A673 (cell line): ENCODE measurements around the gene RAB41. TPM values are rescaled to one million over a fixed set of nuclear protein-coding genes. Genes with fewer than 3 reads are reported as not detected.

Source experiments
- BruUV-seq: library from RNA; stranded (reverse); fragments of 400-500 nt; replicated peaks from 2 replicates; lab custom pipeline; 2021; lab: Mats Ljungman, UMichigan
- CTCF ChIA-PET: fragments of 300-600 bp; sonication (Branson Sonifier 250); formaldehyde crosslinking; loops from one replicate; lab custom pipeline; 2022; ENCODE audit warnings: antibody characterized with exemption; lab: Charles Lee
- POLR2A ChIA-PET: fragments of 300-600 bp; sonication (Branson Sonifier 250); formaldehyde crosslinking; loops from one replicate; lab custom pipeline; 2022; ENCODE audit warnings: antibody characterized with exemption; ENCODE audit not compliant: low non-redundant PET; lab: Charles Lee
- DNase-seq: peaks from one replicate; pipeline ENCODE4 v3.0.0-alpha.2; 2015; ENCODE audit warnings: low spot score
- H3K27ac ChIP-seq: fragments of 200-600 bp; sonication (generic); 2 replicates; pipeline ENCODE4 v1.5.1; 2016; ENCODE audit warnings: mixed run types, low read depth, mild to moderate bottlenecking, mixed read lengths, antibody characterized with exemption, low read length; ENCODE audit not compliant: poor library complexity, severe bottlenecking
- H3K27me3 ChIP-seq: fragments of 200-600 bp; sonication (generic); replicated peaks from 2 replicates; pipeline ENCODE4 v1.6.1; 2017; ENCODE audit warnings: mixed run types, low read depth, mild to moderate bottlenecking, mixed read lengths, antibody characterized with exemption, low read length; ENCODE audit not compliant: insufficient read depth, poor library complexity
- H3K36me3 ChIP-seq: fragments of 200-600 bp; sonication (generic); 2 replicates; pipeline ENCODE4 v1.6.1; 2016; ENCODE audit warnings: mixed run types, mild to moderate bottlenecking, mixed read lengths, antibody characterized with exemption, low read length; ENCODE audit not compliant: insufficient read depth, poor library complexity, severe bottlenecking
- H3K4me1 ChIP-seq: fragments of 200-600 bp; sonication (generic); 2 replicates; pipeline ENCODE4 v1.6.1; 2017; ENCODE audit warnings: mixed run types, mild to moderate bottlenecking, mixed read lengths, antibody characterized with exemption, low read length; ENCODE audit not compliant: insufficient read depth, poor library complexity, severe bottlenecking
- H3K4me3 ChIP-seq: fragments of 200-600 bp; sonication (generic); 2 replicates; pipeline ENCODE4 v1.5.1; 2016; ENCODE audit warnings: low read depth, mixed run types, mild to moderate bottlenecking, mixed read lengths, low read length; ENCODE audit not compliant: poor library complexity, severe bottlenecking
- H3K9me3 ChIP-seq: fragments of 200-600 bp; sonication (generic); 2 replicates; pipeline ENCODE4 v1.6.1; 2016; ENCODE audit warnings: mixed run types, low read depth, mild to moderate bottlenecking, mixed read lengths, antibody characterized with exemption, low read length; ENCODE audit not compliant: poor library complexity, severe bottlenecking
- EZH2 ChIP-seq: fragments of 200-600 bp; sonication (generic); IDR thresholded peaks from 2 replicates; pipeline ENCODE4 v1.6.1; 2017; ENCODE audit warnings: borderline replicate concordance, low read depth, mild to moderate bottlenecking, mixed read lengths, antibody characterized with exemption, low read length; ENCODE audit not compliant: poor library complexity, severe bottlenecking
- intact Hi-C: fragments of 100-400 bp; cut with micrococcal nuclease; formaldehyde crosslinking; loops from one replicate; pipeline ENCODE4 v1.10.0; 2022; ENCODE audit not compliant: unreplicated experiment
- total RNA-seq: library from RNA; stranded (reverse); gene quantifications from 2 replicates; pipeline ENCODE4 v1.2.3, GENCODE V29; 2021
- TF ChIP-seq, protein P1 (sequence below): fragments of 300-800, 200-600 bp; sonication (generic); conservative IDR thresholded peaks from 2 replicates; pipeline ENCODE4 v1.5.1; 2017; ENCODE audit warnings: low read depth, mild to moderate bottlenecking, antibody characterized with exemption, low read length, moderate library complexity, mixed read lengths

The RAB41 gene
- total RNA-seq, 1 experiment from 2014 or later: not detected

DNA sequence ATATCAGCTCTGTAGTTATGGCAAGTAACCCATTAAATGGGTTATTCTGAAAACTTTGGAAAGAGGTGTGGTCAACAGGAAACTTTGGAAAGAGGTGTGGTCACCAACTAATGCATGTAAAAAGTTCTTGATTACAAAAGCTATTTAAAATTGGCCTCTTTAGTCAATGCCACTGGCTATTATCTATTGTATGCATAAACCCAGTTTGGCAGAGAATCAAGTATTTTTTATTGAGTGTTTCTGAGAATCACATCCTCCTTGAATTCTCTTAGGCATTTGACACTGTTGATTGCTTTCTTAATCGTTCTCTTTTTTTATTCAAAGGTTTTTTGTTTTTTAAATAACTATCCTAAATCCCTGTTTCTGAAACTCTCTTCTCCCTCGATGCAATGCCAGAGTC lies 29.5 kb upstream of the RAB41 start:
- no peak overlapping the region for H3K4me3 ChIP-seq
- peaks cover 5% of the 10 kb centered on the region for H3K27me3 ChIP-seq
- intact Hi-C loops: no loop called here
- DNase-seq: no peak
- no peaks in the 10 kb centered on the region for H3K4me1 ChIP-seq
- no peaks in the 10 kb centered on the region for H3K36me3 ChIP-seq
- no peak overlapping the region for H3K27ac ChIP-seq
- CTCF ChIA-PET: no interaction called here
- no peaks in the 10 kb centered on the region for H3K9me3 ChIP-seq
- TF ChIP-seq, protein P1, sequence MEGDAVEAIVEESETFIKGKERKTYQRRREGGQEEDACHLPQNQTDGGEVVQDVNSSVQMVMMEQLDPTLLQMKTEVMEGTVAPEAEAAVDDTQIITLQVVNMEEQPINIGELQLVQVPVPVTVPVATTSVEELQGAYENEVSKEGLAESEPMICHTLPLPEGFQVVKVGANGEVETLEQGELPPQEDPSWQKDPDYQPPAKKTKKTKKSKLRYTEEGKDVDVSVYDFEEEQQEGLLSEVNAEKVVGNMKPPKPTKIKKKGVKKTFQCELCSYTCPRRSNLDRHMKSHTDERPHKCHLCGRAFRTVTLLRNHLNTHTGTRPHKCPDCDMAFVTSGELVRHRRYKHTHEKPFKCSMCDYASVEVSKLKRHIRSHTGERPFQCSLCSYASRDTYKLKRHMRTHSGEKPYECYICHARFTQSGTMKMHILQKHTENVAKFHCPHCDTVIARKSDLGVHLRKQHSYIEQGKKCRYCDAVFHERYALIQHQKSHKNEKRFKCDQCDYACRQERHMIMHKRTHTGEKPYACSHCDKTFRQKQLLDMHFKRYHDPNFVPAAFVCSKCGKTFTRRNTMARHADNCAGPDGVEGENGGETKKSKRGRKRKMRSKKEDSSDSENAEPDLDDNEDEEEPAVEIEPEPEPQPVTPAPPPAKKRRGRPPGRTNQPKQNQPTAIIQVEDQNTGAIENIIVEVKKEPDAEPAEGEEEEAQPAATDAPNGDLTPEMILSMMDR: no peak
- TF ChIP-seq EZH2: no peak
- POLR2A ChIA-PET: no interaction called here
- BruUV-seq: no TSS peak

DNA sequence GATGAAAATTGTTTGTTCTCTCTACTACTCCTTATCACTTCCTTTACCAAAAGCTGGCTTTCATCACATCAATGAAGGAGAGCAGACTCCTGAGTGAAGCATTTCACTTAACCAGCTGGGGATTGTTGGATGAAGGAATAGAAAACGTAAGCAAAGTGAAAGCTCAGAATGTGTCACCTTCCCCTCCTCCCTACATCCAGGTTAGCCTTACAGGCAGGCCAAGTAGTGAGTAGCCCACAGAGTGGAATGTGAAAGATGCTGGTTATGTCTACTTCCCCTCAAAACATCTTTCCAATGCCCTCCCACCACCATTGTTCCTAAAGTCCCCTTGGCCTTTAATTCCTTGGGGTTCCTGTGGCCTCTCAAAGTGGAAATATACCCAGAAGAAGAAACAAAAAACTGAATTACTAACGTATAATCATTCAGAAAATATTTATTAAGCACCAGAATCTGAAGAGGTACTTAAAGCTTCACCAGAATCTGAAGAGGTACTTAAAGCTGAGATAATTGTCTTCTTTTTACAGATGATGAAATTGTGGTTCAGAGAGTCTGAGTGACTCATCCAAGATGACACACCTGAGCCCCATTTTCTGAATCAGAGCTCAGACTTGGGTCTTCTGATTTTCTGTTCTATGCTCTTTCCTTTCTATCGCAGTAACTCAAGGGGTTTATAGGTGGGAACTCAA lies 28.5 kb upstream of the RAB41 start:
- Histone ChIP-seq H3K36me3 (no peaks in the 10 kb centered on the region), H3K4me1 (no peaks in the 10 kb centered on the region), H3K4me3 (no peak overlapping the region), H3K27ac (no peak overlapping the region), H3K9me3 (no peaks in the 10 kb centered on the region), H3K27me3 (peaks cover 5% of the 10 kb centered on the region)
- BruUV-seq: no TSS peak
- POLR2A ChIA-PET: interaction anchor here (0.6 kb wide), 1 partner anchor 594 kb away, joined by 3 read pairs; no protein-coding TSS in a partner anchor
- CTCF ChIA-PET: no interaction called here
- intact Hi-C loops: no loop called here
- DNase-seq: no peak
- TF ChIP-seq, protein P1: no peak
- no peak for TF ChIP-seq EZH2

DNA sequence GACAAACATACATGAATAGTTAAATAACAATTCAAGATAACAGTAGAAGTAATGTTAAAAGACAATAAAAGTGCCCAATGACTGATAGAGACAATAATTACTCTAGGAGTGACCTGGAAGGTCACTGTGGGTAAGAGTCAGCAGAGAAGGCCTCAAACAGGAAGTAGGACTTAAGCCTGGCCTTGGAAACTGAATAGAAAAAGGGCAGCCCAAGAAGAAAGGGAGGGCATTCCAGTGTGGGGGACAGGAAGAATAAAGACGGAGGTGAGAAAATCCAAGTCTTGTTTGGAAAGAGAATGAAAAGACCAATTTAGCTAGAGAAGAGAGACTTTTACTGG lies 27.9 kb upstream of the RAB41 start:
- Histone ChIP-seq H3K9me3 (no peaks in the 10 kb centered on the region), H3K36me3 (no peaks in the 10 kb centered on the region), H3K27me3 (peaks cover 5% of the 10 kb centered on the region), H3K4me1 (no peaks in the 10 kb centered on the region), H3K4me3 (no peak overlapping the region), H3K27ac (no peak overlapping the region)
- ChIA-PET POLR2A (no interaction called here), CTCF (no interaction called here)
- TF ChIP-seq EZH2: no peak
- TF ChIP-seq, protein P1: no peak
- BruUV-seq: no TSS peak
- intact Hi-C loops: no loop called here
- no peak for DNase-seq
